K562 (cell line): ENCODE results near the gene EGF.

Source experiments
- EP300 ChIP-seq: IDR thresholded peaks from 2 replicates; pipeline ENCODE4 v1.6.1; 2012; ENCODE audit warnings: low read length, improper control_type of control experiment
- RNF2 ChIP-seq: sonication (generic); IDR thresholded peaks from 2 replicates; pipeline ENCODE4 v1.6.1; 2016

DNA sequence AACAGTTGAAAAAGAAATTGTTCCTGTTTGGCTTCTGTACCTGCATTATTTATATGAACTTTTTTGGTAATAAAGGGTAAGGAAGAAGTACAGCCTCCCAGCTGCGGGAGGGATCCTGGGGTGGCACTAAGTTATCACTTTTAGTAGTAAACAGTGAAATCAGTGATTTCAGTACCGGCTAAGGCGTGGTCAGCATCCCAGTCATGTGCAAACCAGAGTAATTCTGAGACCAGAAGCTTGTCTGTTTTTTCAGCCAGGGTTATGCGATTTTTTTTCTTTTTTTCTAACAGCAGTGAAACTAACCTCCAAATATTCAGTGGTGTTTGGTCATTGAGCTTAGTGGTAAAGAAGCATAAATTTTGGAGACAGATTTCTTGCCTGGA is 3.3 kb downstream of the EGF start:
- no peak for TF ChIP-seq RNF2
- TF ChIP-seq EP300, result no peak
